ENCODE measurements around the gene LRRC32.

- no peak for TF ChIP-seq CTCF (IDR thresholded peaks at IDR 0.05)
- TF ChIP-seq POLR2A (IDR thresholded peaks at IDR 0.05): no peak
- no peak for TF ChIP-seq POLR2AphosphoS5 (IDR thresholded peaks at IDR 0.05)
These were observed 13.9 kb downstream of the LRRC32 start for GRCh38 chr11:76656571-76657081.

Data from stomach (tissue), 4 donors.